Activated CD4-positive, alpha-beta T cell treated with anti-CD3 and anti-CD28 coated beads, Interleukin-2, amount 50 U/mL, for 48 hours (primary cell): ENCODE data around the gene TGFBR1.

Source experiments
- DNase-seq, 2 experiments: peaks; one replicate each; pipeline ENCODE4 v3.0.0-alpha.2; 2020

TGFBR1 gene

GRCh38 chr9:99172124-99173091 lies 67.5 kb downstream of the TGFBR1 start:
- no peak for DNase-seq

- DNase-seq: no peak
Observed at GRCh38 chr9:99173570-99174504, 68.9 kb downstream of the TGFBR1 start.

- no peak for DNase-seq
Observed at GRCh38 chr9:99176527-99177013, 71.7 kb downstream of the TGFBR1 start.

DNA sequence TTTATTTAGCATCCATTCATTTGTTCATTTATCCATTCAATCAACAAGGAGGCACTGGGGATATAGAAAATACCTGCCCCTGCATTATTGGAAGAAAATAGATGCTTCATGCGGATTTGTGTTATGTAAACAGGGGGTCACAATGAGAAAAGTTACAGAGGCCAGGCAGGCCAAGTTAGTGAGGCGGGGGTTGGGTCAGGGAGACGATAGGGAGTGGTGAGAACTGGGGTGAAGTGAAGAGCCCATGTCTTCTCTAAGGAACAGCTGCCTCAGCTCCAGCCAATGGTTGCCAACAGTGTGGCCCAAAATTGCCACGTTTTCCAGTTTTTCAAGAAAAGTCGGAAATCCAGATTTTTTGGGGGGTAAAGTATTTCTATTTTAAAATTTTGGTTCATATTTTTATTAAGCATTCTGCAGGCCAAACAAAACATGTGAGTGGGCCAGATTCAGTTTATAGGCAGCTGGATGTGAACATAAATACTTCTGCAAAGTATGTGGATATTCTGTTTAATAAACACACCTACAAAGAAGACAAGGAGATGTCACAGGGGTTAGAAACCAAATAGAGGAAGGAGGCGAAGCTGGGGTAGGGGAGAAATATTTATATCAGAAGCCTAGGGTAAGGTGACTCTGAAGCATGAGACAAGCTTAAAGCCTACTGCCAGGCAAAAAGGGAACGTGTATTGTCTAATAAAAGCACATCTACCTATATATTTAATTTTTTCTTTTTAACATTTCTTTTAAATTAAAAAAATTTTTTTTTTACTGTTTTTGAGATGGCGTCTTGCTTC lies 72.9 kb downstream of the TGFBR1 start:
- no peak for DNase-seq

DNA sequence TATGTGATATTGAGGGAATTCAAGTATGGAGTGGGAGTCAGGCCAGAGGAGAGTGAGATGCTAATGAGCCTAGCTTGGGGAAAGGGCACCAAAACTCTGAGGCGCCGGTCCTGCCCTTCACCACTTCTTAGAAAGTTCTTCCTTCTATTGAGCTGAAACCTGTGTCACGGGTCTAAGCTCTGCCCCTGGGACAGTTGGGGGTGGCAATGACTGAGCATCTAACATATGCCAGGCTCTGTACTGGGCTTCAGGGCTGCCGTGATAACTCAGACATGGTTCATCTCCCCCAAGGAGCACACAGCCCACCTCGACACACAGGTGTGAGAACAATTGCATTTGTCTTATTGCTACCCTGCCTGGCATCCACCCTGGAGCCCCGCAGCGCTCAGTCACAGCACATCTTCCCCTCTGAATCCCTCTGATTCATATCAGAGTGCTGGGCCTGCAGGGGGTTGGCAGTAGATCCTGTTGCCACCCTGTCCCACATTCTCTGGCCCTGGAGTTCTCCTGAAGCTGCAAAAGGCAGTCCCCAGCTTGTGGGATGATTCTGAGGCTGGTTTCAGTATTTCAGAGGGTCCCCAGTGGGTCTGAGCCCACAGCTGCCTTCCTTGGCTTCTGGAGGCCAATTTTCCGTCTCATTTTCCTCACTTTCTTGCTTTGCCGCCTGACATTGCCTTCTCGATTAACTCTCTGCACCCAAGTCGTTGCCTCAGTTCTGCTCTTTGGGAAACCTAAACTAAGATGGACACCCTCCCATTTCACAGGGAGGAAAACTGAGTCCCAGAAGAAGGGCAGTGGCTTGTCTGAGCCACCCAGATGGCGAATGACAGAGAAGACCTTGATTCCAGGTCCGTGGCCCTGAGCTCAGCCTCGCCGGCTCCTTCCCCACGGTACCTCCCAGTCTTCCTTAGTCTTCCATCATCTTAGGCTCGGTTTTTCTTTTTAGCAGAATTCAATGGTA lies 74.3 kb downstream of the TGFBR1 start:
- no peak for DNase-seq

- no peak for DNase-seq
Observed at GRCh38 chr9:99180199-99180598, 75.3 kb downstream of the TGFBR1 start.

DNA sequence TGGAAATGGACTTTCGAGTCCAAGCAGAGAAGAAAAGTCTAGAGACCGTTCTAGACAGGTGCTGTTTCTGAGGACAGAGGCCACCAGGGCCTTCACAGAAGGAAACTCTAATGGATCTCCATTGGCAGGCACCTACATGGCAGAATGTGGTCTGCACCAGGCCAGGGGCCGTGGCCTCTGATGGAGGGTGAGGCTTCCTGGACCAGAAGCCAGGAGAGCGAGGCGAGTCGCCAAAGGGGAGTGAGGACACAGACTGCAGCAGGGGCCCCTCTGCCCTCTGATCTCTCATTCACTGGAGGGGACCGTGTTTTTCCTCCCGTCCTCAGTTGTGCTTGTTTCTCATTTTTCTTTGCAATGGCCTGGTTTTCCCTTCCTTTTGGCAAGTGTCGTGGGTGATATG lies 75.7 kb downstream of the TGFBR1 start:
- DNase-seq: peak; percentile 6 to 14

- no peak for DNase-seq
Observed at GRCh38 chr9:99181206-99181605, 76.3 kb downstream of the TGFBR1 start.

- DNase-seq: peak; percentile 16 to 42
Observed at GRCh38 chr9:99181621-99182020, 76.7 kb downstream of the TGFBR1 start.

- DNase-seq: no peak
Observed at GRCh38 chr9:99182356-99182755, 77.4 kb downstream of the TGFBR1 start.

DNA sequence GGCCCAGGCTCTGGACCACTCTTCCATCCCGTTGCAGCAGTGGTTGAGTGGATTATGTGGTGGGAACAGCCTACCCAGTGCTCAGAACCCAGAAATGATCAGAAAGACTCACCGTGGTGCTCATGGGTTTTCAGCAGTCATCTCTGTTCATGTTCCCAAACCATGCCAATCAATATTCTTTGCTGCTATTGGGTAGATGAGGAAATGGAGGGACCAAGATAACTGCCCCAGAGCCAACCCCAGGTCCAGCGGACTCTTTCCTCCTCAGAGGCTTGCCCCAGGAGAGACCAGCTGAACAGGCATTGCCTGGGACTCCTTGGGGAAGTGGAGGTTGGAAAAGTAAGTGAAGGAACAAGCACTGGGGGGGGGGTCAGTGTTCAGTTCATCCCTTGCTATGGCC lies 78.7 kb downstream of the TGFBR1 start:
- no peak for DNase-seq

- DNase-seq: no peak
Observed at GRCh38 chr9:99184110-99184474, 79.2 kb downstream of the TGFBR1 start.

DNA sequence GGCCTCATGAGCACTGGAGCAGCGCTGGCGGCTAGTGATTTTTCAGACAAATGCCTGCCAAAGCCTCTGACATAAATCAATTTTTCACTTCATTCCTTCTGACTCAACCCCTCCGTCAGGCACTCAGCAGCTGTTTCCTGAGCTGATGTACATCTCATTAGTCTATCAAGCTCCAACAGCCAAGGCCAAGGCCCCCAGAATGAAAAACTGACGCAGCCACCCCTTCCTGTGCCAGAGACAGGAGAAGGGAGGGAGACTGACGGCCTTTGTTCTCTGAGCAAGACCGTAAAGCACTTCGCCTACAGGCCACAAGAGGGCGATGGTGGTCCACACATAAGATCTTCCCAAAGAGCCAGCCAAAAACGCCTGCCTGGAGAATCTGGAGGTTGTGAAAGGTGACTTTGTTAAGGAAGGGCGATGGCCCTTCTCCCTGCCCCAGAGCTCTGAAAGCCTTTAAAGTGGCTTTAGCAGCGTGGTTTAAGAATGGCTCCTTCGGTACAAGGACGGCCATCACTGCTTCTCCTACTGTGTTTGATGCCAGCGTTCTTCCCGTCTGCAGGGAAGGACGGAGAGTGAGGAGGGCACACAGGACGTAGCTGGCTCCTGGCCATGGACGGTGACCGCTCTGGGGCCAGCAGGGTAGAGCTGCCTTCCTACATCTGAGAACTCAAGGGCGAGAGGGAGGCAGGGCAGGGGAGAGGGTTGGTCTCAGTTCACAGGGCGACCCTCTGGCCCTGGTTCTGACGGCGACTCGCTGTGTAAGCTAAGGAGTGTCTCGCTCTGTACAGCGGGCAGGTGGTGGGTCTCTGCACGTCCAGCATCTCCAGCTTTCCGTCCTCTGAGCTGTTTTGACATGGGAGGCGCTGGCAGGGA lies 79.8 kb downstream of the TGFBR1 start:
- peak; percentile 81 to 85 for DNase-seq

- no peak for DNase-seq
Observed at GRCh38 chr9:99185348-99185632, 80.4 kb downstream of the TGFBR1 start.

GRCh38 chr9:99185934-99186333 lies 81.0 kb downstream of the TGFBR1 start:
- no peak for DNase-seq

- no peak for DNase-seq
Observed at GRCh38 chr9:99187311-99187710, 82.4 kb downstream of the TGFBR1 start.

DNA sequence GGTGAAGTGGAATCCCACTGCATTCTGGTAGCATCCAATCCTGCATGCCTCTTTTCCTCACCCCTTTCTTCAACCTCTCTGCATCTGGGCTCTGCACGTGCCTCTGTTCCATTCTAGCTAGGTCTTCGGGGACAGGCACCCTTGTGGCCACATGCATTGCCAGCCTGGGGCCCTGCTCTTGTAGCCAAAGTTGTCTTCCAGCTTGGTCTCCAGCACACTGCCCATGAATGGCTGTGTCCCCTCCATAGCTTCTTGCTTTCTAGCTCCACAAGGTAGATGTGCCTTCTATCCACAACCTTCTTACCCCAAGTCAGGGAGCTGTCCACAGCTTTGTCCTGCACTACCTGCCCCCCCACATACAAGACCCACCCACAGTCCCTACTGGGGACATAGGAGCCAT lies 84.3 kb downstream of the TGFBR1 start:
- DNase-seq: no peak

- DNase-seq: no peak
Observed at GRCh38 chr9:99189887-99190596, 85.1 kb downstream of the TGFBR1 start.

GRCh38 chr9:99190597-99191283 lies 85.8 kb downstream of the TGFBR1 start:
- no peak for DNase-seq
